HG03571 (cell line): Measurements from ENCODE around the gene MARVELD3.
"Not testable (repeated sequence)": the region's sequence is repeated elsewhere in the genome, so short reads cannot be mapped to it uniquely, and the experiment has no call there.

Source experiments
- ATAC-seq: cut with Tn5 transposase; IDR thresholded peaks from one replicate; pipeline ENCODE4 v1.9.1; 2021; ENCODE audit not compliant: unreplicated experiment

Gene MARVELD3

GRCh38 chr16:71669926-71670536 is 44.0 kb downstream of the MARVELD3 start:
- no peak for ATAC-seq

GRCh38 chr16:71670537-71670936 is 44.6 kb downstream of the MARVELD3 start:
- no peak for ATAC-seq

- ATAC-seq, result no peak
Observed at GRCh38 chr16:71671165-71671564, 45.2 kb downstream of the MARVELD3 start.

GRCh38 chr16:71672125-71672524 is 46.1 kb downstream of the MARVELD3 start:
- no peak for ATAC-seq

GRCh38 chr16:71672803-71673581 is 47.0 kb downstream of the MARVELD3 start:
- no peak for ATAC-seq

- ATAC-seq, result no peak
Observed at GRCh38 chr16:71673582-71673973, 47.6 kb downstream of the MARVELD3 start.

GRCh38 chr16:71674229-71674628 is 48.2 kb downstream of the MARVELD3 start:
- ATAC-seq, result no peak

- no peak for ATAC-seq
Observed at GRCh38 chr16:71675380-71675779, 49.4 kb downstream of the MARVELD3 start.

GRCh38 chr16:71676236-71676635 is 50.3 kb downstream of the MARVELD3 start:
- ATAC-seq, result no peak

GRCh38 chr16:71681360-71681759 is 55.4 kb downstream of the MARVELD3 start:
- no peak for ATAC-seq

GRCh38 chr16:71684280-71684679 is 58.3 kb downstream of the MARVELD3 start:
- not testable (repeated sequence) for ATAC-seq
